ENCODE results near the gene GPC6.

Gene GPC6

DNA sequence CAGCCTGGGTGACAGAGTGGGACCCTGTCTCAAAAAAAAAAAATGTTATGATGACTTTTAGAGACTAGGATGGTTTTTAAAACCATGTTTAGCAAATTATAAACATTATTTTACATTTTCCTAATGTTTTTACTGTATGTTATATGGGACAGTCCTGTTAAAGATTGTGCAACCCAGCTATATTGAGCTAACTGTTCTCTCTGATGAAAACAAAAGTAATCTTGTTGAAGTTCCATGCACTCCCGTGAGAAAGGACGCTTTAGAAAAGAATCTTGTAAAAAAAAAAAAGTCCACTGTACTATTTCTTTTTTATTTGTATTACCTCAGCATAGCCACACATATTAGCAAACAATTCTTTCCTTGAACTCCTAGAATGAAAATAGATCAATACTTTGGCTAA is 801.6 kb downstream of the GPC6 start:
- no peak overlapping the region for H3K9ac ChIP-seq (ENCODE audit: low read depth, low read length, poor library complexity)
- H4K91ac ChIP-seq (ENCODE audit: low read depth, low read length, poor library complexity) = no peak overlapping the region
- no CpG with 5 or more reads among the region's 2 CpGs for WGBS, 2 donors (ENCODE audit: extremely low coverage in 2 of 2, insufficient read length in 2 of 2, insufficient replicate concordance in 1 of 2)
- no peak overlapping the region for H2BK12ac ChIP-seq (ENCODE audit: low read length)
- H3K27me3 ChIP-seq (ENCODE audit: control insufficient read depth in 3 of 3, insufficient read depth in 3 of 3, low read depth in 1 of 3, low read length in 3 of 3) = no peaks in the 10 kb centered on the region
- no peak overlapping the region for H3K27ac ChIP-seq (replicated peaks; ENCODE audit: low read length)
- H3K23ac ChIP-seq (ENCODE audit: low read depth, low read length, poor library complexity) = no peak overlapping the region
- H2BK5ac ChIP-seq (ENCODE audit: low read length) = no peak overlapping the region
- peaks cover 0 to 1% of the 10 kb centered on the region in 2 donors for H3K4me1 ChIP-seq (ENCODE audit: control insufficient read depth in 2 of 2, insufficient read depth in 1 of 2, low read depth in 1 of 2, low read length in 2 of 2)
- H3K9me3 ChIP-seq (replicated peaks in 1 of 2; ENCODE audit: control insufficient read depth in 2 of 2, insufficient read depth in 1 of 2, low read depth in 1 of 2, low read length in 2 of 2) = no peaks in the 10 kb centered on the region
- H2BK120ac ChIP-seq (ENCODE audit: low read depth, low read length) = no peak overlapping the region
- H2AK5ac ChIP-seq (ENCODE audit: low read depth, low read length) = no peak overlapping the region
- no peak overlapping the region for H2BK15ac ChIP-seq (ENCODE audit: low read length)
- H3K4ac ChIP-seq (ENCODE audit: low read length) = no peak overlapping the region
- H3K36me3 ChIP-seq (replicated peaks in 1 of 2; ENCODE audit: control insufficient read depth in 2 of 2, insufficient read depth in 2 of 2, low read length in 2 of 2) = no peaks in the 10 kb centered on the region
- H3K4me2 ChIP-seq (ENCODE audit: insufficient read depth, low read length, poor library complexity, severe bottlenecking) = no peak overlapping the region
- H3K79me1 ChIP-seq (ENCODE audit: low read depth, low read length) = no peaks in the 10 kb centered on the region
- H3K14ac ChIP-seq (ENCODE audit: low read length) = no peak overlapping the region
- H4K8ac ChIP-seq (ENCODE audit: low read depth, low read length) = no peak overlapping the region
- no peak overlapping the region for H3K18ac ChIP-seq (ENCODE audit: low read length)
- no peak for DNase-seq (ENCODE audit: low spot score)
- no peak overlapping the region for H2AFZ ChIP-seq (ENCODE audit: low read length)
- no peak overlapping the region for H3K4me3 ChIP-seq (ENCODE audit: low read length in 2 of 2)

DNA sequence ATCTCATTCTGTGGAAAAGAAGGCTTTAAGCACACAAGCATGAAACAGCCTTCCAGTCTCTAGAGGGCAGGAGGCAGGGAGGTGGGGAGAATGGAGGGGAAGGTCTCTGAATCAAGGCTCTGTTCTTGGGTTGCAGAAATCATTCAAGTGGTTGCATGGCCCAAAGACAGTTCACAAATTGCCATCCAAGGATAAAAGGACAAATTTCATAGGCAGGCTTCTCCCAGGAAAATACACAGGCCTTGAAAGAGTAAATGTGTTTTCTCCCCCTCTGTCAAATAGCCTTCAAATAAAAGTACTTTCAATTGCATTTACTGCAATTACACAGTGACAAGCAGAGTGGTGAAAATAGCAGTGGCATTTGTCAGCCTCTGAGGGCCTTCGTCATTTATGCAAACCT is 802.0 kb downstream of the GPC6 start:
- H3K27me3 ChIP-seq (ENCODE audit: control insufficient read depth in 3 of 3, insufficient read depth in 3 of 3, low read depth in 1 of 3, low read length in 3 of 3) = no peaks in the 10 kb centered on the region
- no peak overlapping the region for H4K8ac ChIP-seq (ENCODE audit: low read depth, low read length)
- no peaks in the 10 kb centered on the region for H3K9me3 ChIP-seq (replicated peaks in 1 of 2; ENCODE audit: control insufficient read depth in 2 of 2, insufficient read depth in 1 of 2, low read depth in 1 of 2, low read length in 2 of 2)
- H2BK5ac ChIP-seq (ENCODE audit: low read length) = no peak overlapping the region
- H4K91ac ChIP-seq (ENCODE audit: low read depth, low read length, poor library complexity) = no peak overlapping the region
- H3K18ac ChIP-seq (ENCODE audit: low read length) = no peak overlapping the region
- no peak overlapping the region for H2BK12ac ChIP-seq (ENCODE audit: low read length)
- no peak overlapping the region for H3K9ac ChIP-seq (ENCODE audit: low read depth, low read length, poor library complexity)
- H3K4ac ChIP-seq (ENCODE audit: low read length) = no peak overlapping the region
- H3K36me3 ChIP-seq (replicated peaks in 1 of 2; ENCODE audit: control insufficient read depth in 2 of 2, insufficient read depth in 2 of 2, low read length in 2 of 2) = no peaks in the 10 kb centered on the region
- H2BK15ac ChIP-seq (ENCODE audit: low read length) = no peak overlapping the region
- no peaks in the 10 kb centered on the region for H3K79me1 ChIP-seq (ENCODE audit: low read depth, low read length)
- no peak overlapping the region for H2AFZ ChIP-seq (ENCODE audit: low read length)
- no peak overlapping the region for H3K27ac ChIP-seq (replicated peaks; ENCODE audit: low read length)
- H2BK120ac ChIP-seq (ENCODE audit: low read depth, low read length) = no peak overlapping the region
- no peak overlapping the region for H3K4me3 ChIP-seq (ENCODE audit: low read length in 2 of 2)
- DNase-seq (ENCODE audit: low spot score) = no peak
- no peak overlapping the region for H3K14ac ChIP-seq (ENCODE audit: low read length)
- no peak overlapping the region for H3K23ac ChIP-seq (ENCODE audit: low read depth, low read length, poor library complexity)
- no CpG with 5 or more reads among the region's 1 CpG for WGBS, 2 donors (ENCODE audit: extremely low coverage in 2 of 2, insufficient read length in 2 of 2, insufficient replicate concordance in 1 of 2)
- H3K4me1 ChIP-seq (ENCODE audit: control insufficient read depth in 2 of 2, insufficient read depth in 1 of 2, low read depth in 1 of 2, low read length in 2 of 2) = peaks cover 0 to 1% of the 10 kb centered on the region in 2 donors
- H3K4me2 ChIP-seq (ENCODE audit: insufficient read depth, low read length, poor library complexity, severe bottlenecking) = no peak overlapping the region
- no peak overlapping the region for H2AK5ac ChIP-seq (ENCODE audit: low read depth, low read length)

DNA sequence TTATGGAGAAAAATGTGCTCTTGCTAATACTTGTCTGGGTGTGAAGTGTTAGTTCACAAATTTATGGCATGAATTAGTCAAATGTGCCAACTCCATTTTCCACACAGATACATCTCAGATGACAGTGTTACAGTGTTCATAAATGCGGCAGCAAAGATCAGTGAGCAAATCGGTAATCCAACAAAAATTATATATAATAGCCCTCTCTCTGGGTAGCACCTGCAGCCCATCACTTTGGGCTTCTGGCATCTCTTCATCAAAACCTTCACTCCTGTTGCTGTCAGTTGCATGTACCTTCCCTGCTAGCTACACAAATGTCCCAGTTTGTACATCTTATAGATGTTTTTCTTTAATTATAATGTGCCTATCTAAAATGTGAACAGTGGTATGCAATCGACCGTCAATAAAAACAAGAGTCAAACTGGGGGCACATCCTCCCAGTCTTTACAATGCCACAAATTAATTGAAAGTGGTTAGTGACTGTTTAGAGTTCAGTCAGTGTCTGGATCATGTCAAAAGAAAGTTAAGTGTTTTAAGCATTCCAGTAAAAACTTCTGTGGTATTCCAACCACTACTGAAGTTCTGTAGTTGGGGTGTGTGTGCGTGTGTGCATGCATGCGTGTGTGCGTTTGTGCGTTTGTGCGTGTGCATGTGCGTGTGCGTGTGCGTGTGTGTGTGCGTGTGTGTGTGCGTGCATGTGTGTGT is 804.0 kb downstream of the GPC6 start:
- Histone ChIP-seq H3K9ac (ENCODE audit: low read depth, low read length, poor library complexity) (no peak overlapping the region), H3K4me2 (ENCODE audit: insufficient read depth, low read length, poor library complexity, severe bottlenecking) (no peak overlapping the region), H3K4ac (ENCODE audit: low read length) (no peak overlapping the region), H3K4me3 (ENCODE audit: low read length in 2 of 2) (no peak overlapping the region), H3K27ac (replicated peaks; ENCODE audit: low read length) (no peak overlapping the region), H3K27me3 (ENCODE audit: control insufficient read depth in 3 of 3, insufficient read depth in 3 of 3, low read depth in 1 of 3, low read length in 3 of 3) (no peaks in the 10 kb centered on the region), H2BK120ac (ENCODE audit: low read depth, low read length) (no peak overlapping the region), H4K8ac (ENCODE audit: low read depth, low read length) (no peak overlapping the region), H3K23ac (ENCODE audit: low read depth, low read length, poor library complexity) (no peak overlapping the region), H3K9me3 (replicated peaks in 1 of 2; ENCODE audit: control insufficient read depth in 2 of 2, insufficient read depth in 1 of 2, low read depth in 1 of 2, low read length in 2 of 2) (no peaks in the 10 kb centered on the region), H2BK15ac (ENCODE audit: low read length) (no peak overlapping the region), H3K18ac (ENCODE audit: low read length) (no peak overlapping the region), H4K91ac (ENCODE audit: low read depth, low read length, poor library complexity) (no peak overlapping the region), H2AFZ (ENCODE audit: low read length) (no peak overlapping the region), H2BK12ac (ENCODE audit: low read length) (no peak overlapping the region), H3K79me1 (ENCODE audit: low read depth, low read length) (no peaks in the 10 kb centered on the region), H3K36me3 (replicated peaks in 1 of 2; ENCODE audit: control insufficient read depth in 2 of 2, insufficient read depth in 2 of 2, low read length in 2 of 2) (no peaks in the 10 kb centered on the region), H2BK5ac (ENCODE audit: low read length) (no peak overlapping the region), H2AK5ac (ENCODE audit: low read depth, low read length) (no peak overlapping the region), H3K14ac (ENCODE audit: low read length) (no peak overlapping the region), H3K4me1 (ENCODE audit: control insufficient read depth in 2 of 2, insufficient read depth in 1 of 2, low read depth in 1 of 2, low read length in 2 of 2) (peaks cover 0 to 1% of the 10 kb centered on the region in 2 donors)
- WGBS, 2 donors (ENCODE audit: extremely low coverage in 2 of 2, insufficient read length in 2 of 2, insufficient replicate concordance in 1 of 2) = no CpG with 5 or more reads among the region's 14 CpGs
- no peak for DNase-seq (ENCODE audit: low spot score)

DNA sequence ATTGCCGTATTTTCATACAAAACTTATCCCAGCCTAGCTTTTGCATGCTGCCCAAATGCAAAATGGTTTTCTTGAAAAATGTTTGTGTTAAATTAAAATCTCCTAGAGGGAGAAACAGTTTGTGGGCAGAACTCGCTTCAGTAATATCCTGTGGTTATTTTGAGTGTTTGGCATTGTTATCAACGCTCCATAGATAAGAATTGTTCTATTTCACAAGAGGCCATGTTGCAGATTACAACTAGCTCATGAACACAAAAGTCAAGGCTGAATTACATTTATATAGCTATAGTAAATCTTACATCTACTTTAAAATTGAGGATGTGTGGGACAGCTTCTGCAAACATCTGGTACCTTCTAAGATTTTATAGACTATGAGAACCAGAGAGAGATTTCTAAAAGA is 805.0 kb downstream of the GPC6 start:
- DNase-seq (ENCODE audit: low spot score) = no peak
- no peak overlapping the region for H2BK12ac ChIP-seq (ENCODE audit: low read length)
- H2AK5ac ChIP-seq (ENCODE audit: low read depth, low read length) = no peak overlapping the region
- no CpG with 5 or more reads among the region's 3 CpGs for WGBS, 2 donors (ENCODE audit: extremely low coverage in 2 of 2, insufficient read length in 2 of 2, insufficient replicate concordance in 1 of 2)
- no peak overlapping the region for H3K4me2 ChIP-seq (ENCODE audit: insufficient read depth, low read length, poor library complexity, severe bottlenecking)
- no peak overlapping the region for H2BK5ac ChIP-seq (ENCODE audit: low read length)
- no peak overlapping the region for H3K4me3 ChIP-seq (ENCODE audit: low read length in 2 of 2)
- H3K4ac ChIP-seq (ENCODE audit: low read length) = no peak overlapping the region
- peaks cover 0 to 1% of the 10 kb centered on the region in 2 donors for H3K4me1 ChIP-seq (ENCODE audit: control insufficient read depth in 2 of 2, insufficient read depth in 1 of 2, low read depth in 1 of 2, low read length in 2 of 2)
- H3K27me3 ChIP-seq (ENCODE audit: control insufficient read depth in 3 of 3, insufficient read depth in 3 of 3, low read depth in 1 of 3, low read length in 3 of 3) = no peaks in the 10 kb centered on the region
- no peak overlapping the region for H3K9ac ChIP-seq (ENCODE audit: low read depth, low read length, poor library complexity)
- no peak overlapping the region for H3K14ac ChIP-seq (ENCODE audit: low read length)
- H4K8ac ChIP-seq (ENCODE audit: low read depth, low read length) = no peak overlapping the region
- H2BK120ac ChIP-seq (ENCODE audit: low read depth, low read length) = no peak overlapping the region
- H3K79me1 ChIP-seq (ENCODE audit: low read depth, low read length) = no peaks in the 10 kb centered on the region
- H3K18ac ChIP-seq (ENCODE audit: low read length) = no peak overlapping the region
- H2BK15ac ChIP-seq (ENCODE audit: low read length) = no peak overlapping the region
- H3K9me3 ChIP-seq (replicated peaks in 1 of 2; ENCODE audit: control insufficient read depth in 2 of 2, insufficient read depth in 1 of 2, low read depth in 1 of 2, low read length in 2 of 2) = no peaks in the 10 kb centered on the region
- no peak overlapping the region for H2AFZ ChIP-seq (ENCODE audit: low read length)
- H3K36me3 ChIP-seq (replicated peaks in 1 of 2; ENCODE audit: control insufficient read depth in 2 of 2, insufficient read depth in 2 of 2, low read length in 2 of 2) = no peaks in the 10 kb centered on the region
- H3K27ac ChIP-seq (replicated peaks; ENCODE audit: low read length) = no peak overlapping the region
- no peak overlapping the region for H3K23ac ChIP-seq (ENCODE audit: low read depth, low read length, poor library complexity)
- H4K91ac ChIP-seq (ENCODE audit: low read depth, low read length, poor library complexity) = no peak overlapping the region

Measured in neuronal stem cell (in vitro differentiated cells).